Left lung (tissue), 10 donors: ENCODE results near the gene HACD1. TPM values are rescaled to one million over a fixed set of nuclear protein-coding genes. Genes with fewer than 3 reads are reported as not detected.
A peak's percentile ranks its signal among the peaks of the same experiment; 100 is the strongest.

Source experiments
- ATAC-seq: fragments of 200-7000 bp; cut with Tn5 transposase; one replicate; pipeline ENCODE4 v1.9.1; 2020; ENCODE audit warnings: moderate library complexity
- DNase-seq, 4 donors: peaks; one replicate each; pipeline ENCODE4 v3.0.0-alpha.2; 2013 to 2020
- H3K27ac ChIP-seq, 2 donors: fragments of 200-600 bp; sonication (generic) in 1 of 2; one replicate each; pipeline versions ENCODE4 v1.5.0 to v1.8.0; 2020 to 2021
- H3K27me3 ChIP-seq, 2 donors: fragments of 200-600 bp; sonication (generic) in 1 of 2; one replicate each; pipeline versions ENCODE4 v1.5.0 to v1.8.0; 2020 to 2021
- H3K36me3 ChIP-seq, 2 donors: fragments of 200-600 bp; sonication (generic) in 1 of 2; one replicate each; pipeline versions ENCODE4 v1.5.0 to v1.8.0; 2020 to 2021
- H3K4me1 ChIP-seq, 2 donors: fragments of 200-600 bp; one replicate each; pipeline ENCODE4 v1.8.0; 2021
- H3K4me3 ChIP-seq, 2 donors: fragments of 200-600 bp; sonication (generic) in 1 of 2; one replicate each; pipeline versions ENCODE4 v1.5.0 to v1.8.0; 2020 to 2021; ENCODE audit warnings: mild to moderate bottlenecking in 1 of 2
- H3K9me3 ChIP-seq, 2 donors: fragments of 200-600 bp; sonication (generic) in 1 of 2; one replicate each; pipeline versions ENCODE4 v1.5.0 to v1.8.0; 2020 to 2021
- CTCF ChIP-seq, 2 donors: fragments of 200-600 bp; sonication (generic) in 1 of 2; IDR thresholded peaks; one replicate each; pipeline versions ENCODE4 v1.5.0 to v1.8.0; 2021; ENCODE audit warnings: antibody characterized with exemption in 2 of 2
- intact Hi-C, 2 donors: fragments of 100-400 bp; cut with DNase I; formaldehyde crosslinking; loops; one replicate each; pipeline versions ENCODE4 v1.11.2 to v1.14.2; 2022
- polyA plus RNA-seq, 6 donors: library from polyadenylated mRNA; unstranded; fragments of 120-200 nt; gene quantifications; one replicate each; pipeline ENCODE4 v1.2.1, GENCODE V29; 2013; ENCODE audit not compliant: insufficient read length in 6 of 6
- total RNA-seq, 2 donors: library from RNA; stranded (reverse); fragmentation: NEBNext Ultra II Directional; extraction: Animal tissue kit (Norgen Biotek cat#: 25700); gene quantifications; one replicate each; pipeline ENCODE4 v1.2.1, GENCODE V29; 2021
- donor health status: DM: no; HTN: yes; CAD: no.
- donor health status: DM: no; HTN: no; CAD: no.

HACD1 gene
- total and polyA plus RNA-seq, 8 donors = 21.8 to 47.0 (median 25.1) TPM

GRCh38 chr10:17585016-17585415, 32.2 kb downstream of the HACD1 start:
- H3K4me3 ChIP-seq = no peak overlapping the region
- no peaks in the 10 kb centered on the region for H3K4me1 ChIP-seq
- DNase-seq (no peak), ATAC-seq (peak; percentile 82)
- H3K27ac ChIP-seq = no peak overlapping the region
- no peaks in the 10 kb centered on the region for H3K9me3 ChIP-seq
- intact Hi-C loops = no loop called here
- no peaks in the 10 kb centered on the region for H3K36me3 ChIP-seq
- TF ChIP-seq CTCF (IDR thresholded peaks at IDR 0.05) = no peak
- no peaks in the 10 kb centered on the region for H3K27me3 ChIP-seq

- Histone ChIP-seq H3K4me3 (no peak overlapping the region), H3K27me3 (no peaks in the 10 kb centered on the region), H3K9me3 (no peaks in the 10 kb centered on the region), H3K4me1 (no peaks in the 10 kb centered on the region), H3K27ac (no peak overlapping the region), H3K36me3 (no peaks in the 10 kb centered on the region)
- no peak for TF ChIP-seq CTCF (IDR thresholded peaks at IDR 0.05)
- ATAC-seq (no peak), DNase-seq (no peak)
- intact Hi-C loops = no loop called here
These were observed 36.3 kb downstream of the HACD1 start for GRCh38 chr10:17580885-17581284.

- ATAC-seq (no peak), DNase-seq (no peak)
- no peak for TF ChIP-seq CTCF (IDR thresholded peaks at IDR 0.05)
- Histone ChIP-seq H3K27ac (no peak overlapping the region), H3K9me3 (no peaks in the 10 kb centered on the region), H3K27me3 (no peaks in the 10 kb centered on the region), H3K4me3 (no peak overlapping the region), H3K36me3 (no peaks in the 10 kb centered on the region), H3K4me1 (no peaks in the 10 kb centered on the region)
- intact Hi-C loops = no loop called here
These were observed 38.6 kb downstream of the HACD1 start for GRCh38 chr10:17578603-17579002.

- DNase-seq = no peak
- no peak overlapping the region for H3K4me3 ChIP-seq
- no peak for ATAC-seq
- H3K4me1 ChIP-seq = no peaks in the 10 kb centered on the region
- TF ChIP-seq CTCF (IDR thresholded peaks at IDR 0.05) = no peak
- no peak overlapping the region for H3K27ac ChIP-seq
- H3K27me3 ChIP-seq = no peaks in the 10 kb centered on the region
- H3K9me3 ChIP-seq = no peaks in the 10 kb centered on the region
- H3K36me3 ChIP-seq = no peaks in the 10 kb centered on the region
- intact Hi-C loops = no loop called here
These were observed 40.4 kb downstream of the HACD1 start for GRCh38 chr10:17576768-17577167.

GRCh38 chr10:17564911-17565310, 52.3 kb downstream of the HACD1 start:
- intact Hi-C loops = no loop called here
- TF ChIP-seq CTCF (IDR thresholded peaks at IDR 0.05) = no peak
- ATAC-seq (no peak), DNase-seq (no peak)
- Histone ChIP-seq H3K27me3 (no peaks in the 10 kb centered on the region), H3K27ac (no peak overlapping the region), H3K36me3 (no peaks in the 10 kb centered on the region), H3K4me1 (no peaks in the 10 kb centered on the region), H3K4me3 (no peak overlapping the region), H3K9me3 (no peaks in the 10 kb centered on the region)
